SK-N-SH treated with all-trans-retinoic acid at 6 μM for 48 hours (cell line): ENCODE measurements around the gene KNSTRN.

Experiments
- ATAC-seq: fragments of 200-7000 bp; cut with Tn5 transposase; 3 replicates; pipeline ENCODE4 v1.9.1; 2020; ENCODE audit warnings: mild to moderate bottlenecking, moderate library complexity
- ARNTL ChIP-seq: fragments of 450-650 bp; formaldehyde crosslinking; IDR thresholded peaks from 2 replicates; pipeline ENCODE4 v1.5.0; 2020; ENCODE audit warnings: low read depth, mild to moderate bottlenecking, moderate library complexity, borderline replicate concordance
- CREB5 ChIP-seq: fragments of 250-450 bp; sonication (Bioruptor Pico); IDR thresholded peaks from 2 replicates; pipeline ENCODE4 v1.5.1; 2020; ENCODE audit warnings: low read depth, mild to moderate bottlenecking, moderate library complexity
- CSDC2 ChIP-seq: fragments of 250-450 bp; sonication (Bioruptor Pico); IDR thresholded peaks from 2 replicates; pipeline ENCODE4 v1.5.0; 2020; ENCODE audit warnings: mild to moderate bottlenecking, moderate library complexity
- CSRNP3 ChIP-seq: fragments of 250-450 bp; sonication (Bioruptor Pico); IDR thresholded peaks from 2 replicates; pipeline ENCODE4 v1.5.1; 2021; ENCODE audit warnings: mild to moderate bottlenecking, moderate library complexity
- ESRRG ChIP-seq: fragments of 250-450 bp; sonication (Bioruptor Pico); IDR thresholded peaks from 2 replicates; pipeline ENCODE4 v1.6.1; 2021; ENCODE audit warnings: mild to moderate bottlenecking
- GLIS3 ChIP-seq: fragments of 250-450 bp; sonication (Bioruptor Pico); IDR thresholded peaks from 2 replicates; pipeline ENCODE4 v1.5.0; 2020; ENCODE audit warnings: mild to moderate bottlenecking, moderate library complexity
- ISL1 ChIP-seq: fragments of 250-450 bp; sonication (Bioruptor Pico); IDR thresholded peaks from 2 replicates; pipeline ENCODE4 v2.1.2; 2022; ENCODE audit warnings: mild to moderate bottlenecking, moderate library complexity
- OSR1 ChIP-seq: fragments of 250-450 bp; sonication (Bioruptor Pico); IDR thresholded peaks from 2 replicates; pipeline ENCODE4 v1.8.0; 2022; ENCODE audit warnings: moderate library complexity, mild to moderate bottlenecking, inconsistent platforms
- PATZ1 ChIP-seq: fragments of 250-450 bp; sonication (Bioruptor Pico); IDR thresholded peaks from 2 replicates; pipeline ENCODE4 v1.8.0; 2020; ENCODE audit warnings: mild to moderate bottlenecking, moderate library complexity, borderline replicate concordance
- PPARA ChIP-seq: fragments of 250-450 bp; sonication (Bioruptor Pico); IDR thresholded peaks from 2 replicates; pipeline ENCODE4 v1.5.0; 2020; ENCODE audit warnings: mild to moderate bottlenecking, borderline replicate concordance
- RARB ChIP-seq: fragments of 250-450 bp; sonication (Bioruptor Pico); IDR thresholded peaks from 2 replicates; pipeline ENCODE4 v1.8.0; 2021; ENCODE audit warnings: mild to moderate bottlenecking, moderate library complexity
- SNAI2 ChIP-seq: fragments of 250-450 bp; sonication (Bioruptor Pico); IDR thresholded peaks from 2 replicates; pipeline ENCODE4 v1.5.0; 2020; ENCODE audit warnings: mild to moderate bottlenecking, moderate library complexity
- TCF4 ChIP-seq: fragments of 250-450 bp; sonication (Bioruptor Pico); IDR thresholded peaks from 2 replicates; pipeline ENCODE4 v1.8.0; 2021; ENCODE audit warnings: mild to moderate bottlenecking, moderate library complexity, borderline replicate concordance
- TOX ChIP-seq: fragments of 250-450 bp; sonication (Bioruptor Pico); IDR thresholded peaks from 2 replicates; pipeline ENCODE4 v1.8.0; 2021; ENCODE audit warnings: mild to moderate bottlenecking, moderate library complexity, borderline replicate concordance
- TSHZ2 ChIP-seq: fragments of 250-450 bp; sonication (Bioruptor Pico); IDR thresholded peaks from 2 replicates; pipeline ENCODE4 v1.5.0; 2020; ENCODE audit warnings: mild to moderate bottlenecking, moderate library complexity
- ZC3H10 ChIP-seq: fragments of 250-450 bp; sonication (Bioruptor Pico); IDR thresholded peaks from 2 replicates; pipeline ENCODE4 v1.5.1; 2021; ENCODE audit warnings: mild to moderate bottlenecking, moderate library complexity
- ZFP3 ChIP-seq: fragments of 250-450 bp; sonication (Bioruptor Pico); IDR thresholded peaks from 2 replicates; pipeline ENCODE4 v1.5.0; 2020; ENCODE audit warnings: mild to moderate bottlenecking, moderate library complexity
- ZFP30 ChIP-seq: fragments of 450-650 bp; formaldehyde crosslinking; IDR thresholded peaks from 2 replicates; pipeline ENCODE4 v1.5.0; 2022; ENCODE audit warnings: mild to moderate bottlenecking, moderate library complexity
- ZNF565 ChIP-seq: fragments of 450-650 bp; formaldehyde crosslinking; conservative IDR thresholded peaks from 2 replicates; pipeline ENCODE4 v1.5.0; 2020; ENCODE audit warnings: low read depth, mild to moderate bottlenecking, moderate library complexity
- ZNF70 ChIP-seq: fragments of 450-650 bp; formaldehyde crosslinking; IDR thresholded peaks from 2 replicates; pipeline ENCODE4 v1.5.0; 2020; ENCODE audit warnings: mild to moderate bottlenecking, moderate library complexity
- ZNF8 ChIP-seq: fragments of 450-650 bp; formaldehyde crosslinking; IDR thresholded peaks from 2 replicates; pipeline ENCODE4 v1.5.0; 2020; ENCODE audit warnings: mild to moderate bottlenecking, moderate library complexity

The KNSTRN gene

GRCh38 chr15:40366457-40367370, 15.8 kb upstream of the KNSTRN start:
- TF ChIP-seq ZNF70 (0 out of 2 replicates have a peak, but pooled peaks have one; percentile 28), SNAI2 (no peak)
- peak; percentile 68 for ATAC-seq

GRCh38 chr15:40367371-40367685, 15.2 kb upstream of the KNSTRN start:
- no peak for TF ChIP-seq ZNF70
- TF ChIP-seq OSR1 (CRISPR knock-in tag), result no peak
- TF ChIP-seq ZNF565 (CRISPR knock-in tag), result no peak
- no peak for TF ChIP-seq ZNF8
- TF ChIP-seq TOX (CRISPR knock-in tag), result no peak
- TF ChIP-seq CREB5 (CRISPR knock-in tag), result no peak
- ATAC-seq, result no peak

GRCh38 chr15:40367686-40368611, 14.6 kb upstream of the KNSTRN start:
- TF ChIP-seq ISL1 (CRISPR knock-in tag) (no peak), TSHZ2 (CRISPR knock-in tag) (peak; percentile 31; the same call in 1 of the 2 replicates), TCF4 (CRISPR knock-in tag) (0 out of 2 replicates have a peak, but pooled peaks have one; percentile 21)
- ATAC-seq, result peak; percentile 75

- ATAC-seq, result no peak
- TF ChIP-seq PPARA (no peak), RARB (no peak), ZFP30 (CRISPR knock-in tag) (no peak), ZC3H10 (CRISPR knock-in tag) (no peak), CREB5 (CRISPR knock-in tag) (no peak), ZNF565 (CRISPR knock-in tag) (no peak), SNAI2 (no peak), ISL1 (CRISPR knock-in tag) (no peak), TCF4 (CRISPR knock-in tag) (no peak), CSDC2 (CRISPR knock-in tag) (no peak), CSRNP3 (no peak), ZNF8 (no peak)
Observed at GRCh38 chr15:40368719-40369473, 13.6 kb upstream of the KNSTRN start.

GRCh38 chr15:40369474-40369869, 13.0 kb upstream of the KNSTRN start:
- ATAC-seq, result no peak
- TF ChIP-seq SNAI2, result no peak
- no peak for TF ChIP-seq ZFP3
- no peak for TF ChIP-seq ISL1 (CRISPR knock-in tag)
- TF ChIP-seq ZC3H10 (CRISPR knock-in tag), result no peak
- no peak for TF ChIP-seq PATZ1 (CRISPR knock-in tag)
- no peak for TF ChIP-seq PPARA
- TF ChIP-seq TCF4 (CRISPR knock-in tag), result no peak
- TF ChIP-seq ZFP30 (CRISPR knock-in tag), result no peak
- TF ChIP-seq ZNF70, result no peak
- no peak for TF ChIP-seq CREB5 (CRISPR knock-in tag)
- no peak for TF ChIP-seq RARB
- TF ChIP-seq GLIS3, result no peak
- no peak for TF ChIP-seq ESRRG (CRISPR knock-in tag)
- TF ChIP-seq ARNTL (CRISPR knock-in tag), result no peak
